Stimulated activated CD4-positive, alpha-beta T cell treated with anti-CD3 and anti-CD28 coated beads, Interleukin-4, amount 100 ng/mL, for 48 hours (primary cell): Measurements from ENCODE around the gene ALX4.

Experiments used
- DNase-seq, 2 donors: peaks; one replicate each; pipeline ENCODE4 v3.0.0-alpha.2; 2020; ENCODE audit warnings: low read depth in 2 of 2

Gene ALX4

GRCh38 chr11:44315947-44316658 is 6.2 kb upstream of the ALX4 start:
- DNase-seq: no peak

DNA sequence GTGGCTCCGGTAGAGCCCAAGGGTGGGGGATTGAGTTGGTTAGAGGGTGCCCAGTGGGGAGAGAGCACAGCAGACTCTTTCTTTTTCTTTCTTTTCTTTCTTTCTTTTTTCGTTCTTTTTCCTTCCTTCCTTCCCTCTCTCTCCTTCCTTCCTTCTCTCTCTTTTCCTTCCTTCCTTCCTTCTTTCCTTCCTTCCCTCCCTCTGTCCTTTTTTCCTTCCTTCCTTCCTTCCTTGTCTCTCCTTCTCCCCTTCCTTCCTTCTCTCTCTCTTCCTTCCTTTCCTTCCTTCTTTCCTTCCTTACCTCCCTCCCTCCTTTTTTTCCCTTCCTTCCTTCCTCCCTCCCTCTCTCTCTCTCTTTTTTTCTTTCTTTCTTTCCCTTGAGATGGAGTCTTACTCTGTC is 4.8 kb upstream of the ALX4 start:
- DNase-seq: no peak

GRCh38 chr11:44313761-44314489 is 4.0 kb upstream of the ALX4 start:
- no peak for DNase-seq

- DNase-seq: no peak
Observed at GRCh38 chr11:44312876-44313275, 2.9 kb upstream of the ALX4 start.

- no peak for DNase-seq
Observed at GRCh38 chr11:44311339-44312261, 1.7 kb upstream of the ALX4 start.

GRCh38 chr11:44310463-44311272 is 729 bp upstream of the ALX4 start:
- no peak for DNase-seq

- DNase-seq: no peak
Observed at GRCh38 chr11:44310206-44310462, 195 bp upstream of the ALX4 start.

- DNase-seq: no peak
Observed at GRCh38 chr11:44308923-44309477, 939 bp downstream of the ALX4 start.

GRCh38 chr11:44308256-44308922 is 1.6 kb downstream of the ALX4 start:
- no peak for DNase-seq

GRCh38 chr11:44307340-44308099 is 2.4 kb downstream of the ALX4 start:
- DNase-seq: no peak

GRCh38 chr11:44306918-44307244 is 3.1 kb downstream of the ALX4 start:
- no peak for DNase-seq

DNA sequence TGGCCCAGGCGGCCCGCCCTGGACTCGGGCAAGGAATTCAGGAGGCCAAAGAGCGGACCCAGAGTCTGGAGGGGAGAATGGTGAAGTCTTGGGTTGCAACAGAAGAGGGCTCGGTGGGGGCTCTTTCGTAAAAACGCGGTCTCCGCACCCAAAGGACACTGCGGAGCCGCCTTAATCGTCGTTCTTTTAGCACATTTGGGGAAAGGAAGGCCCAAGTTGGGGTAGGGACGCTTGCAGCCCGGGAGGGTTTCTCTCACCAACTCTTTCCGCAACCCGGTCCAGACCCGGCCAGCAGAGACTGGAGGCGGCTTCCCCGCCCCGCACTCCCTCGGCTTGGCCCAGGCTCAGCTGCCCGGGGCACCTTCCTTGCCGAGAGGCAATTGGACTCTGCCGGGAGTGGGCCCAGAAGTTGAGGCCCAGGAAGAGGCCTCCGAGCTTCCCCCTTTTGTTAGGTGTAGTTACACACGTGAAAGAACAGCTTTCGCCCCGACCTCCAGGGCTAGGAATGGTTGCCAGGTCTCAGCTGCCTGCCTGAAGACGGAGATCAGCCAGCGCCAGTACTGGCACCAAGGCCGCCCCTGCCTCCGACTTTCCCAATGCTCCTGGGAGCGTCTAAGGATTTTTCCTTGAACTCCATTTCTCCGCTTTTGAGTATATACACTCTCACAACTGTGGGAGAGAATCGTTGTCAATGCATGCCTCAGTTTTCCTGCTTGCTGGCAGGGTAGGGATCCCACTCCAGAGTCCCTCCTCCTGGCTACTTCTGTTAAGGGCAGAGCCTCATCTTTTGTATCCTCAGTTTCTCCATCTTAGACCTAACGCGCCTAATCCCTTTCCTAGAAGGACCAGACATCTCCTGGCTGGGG is 3.7 kb downstream of the ALX4 start:
- DNase-seq: no peak

GRCh38 chr11:44305470-44306051 is 4.4 kb downstream of the ALX4 start:
- no peak for DNase-seq

DNA sequence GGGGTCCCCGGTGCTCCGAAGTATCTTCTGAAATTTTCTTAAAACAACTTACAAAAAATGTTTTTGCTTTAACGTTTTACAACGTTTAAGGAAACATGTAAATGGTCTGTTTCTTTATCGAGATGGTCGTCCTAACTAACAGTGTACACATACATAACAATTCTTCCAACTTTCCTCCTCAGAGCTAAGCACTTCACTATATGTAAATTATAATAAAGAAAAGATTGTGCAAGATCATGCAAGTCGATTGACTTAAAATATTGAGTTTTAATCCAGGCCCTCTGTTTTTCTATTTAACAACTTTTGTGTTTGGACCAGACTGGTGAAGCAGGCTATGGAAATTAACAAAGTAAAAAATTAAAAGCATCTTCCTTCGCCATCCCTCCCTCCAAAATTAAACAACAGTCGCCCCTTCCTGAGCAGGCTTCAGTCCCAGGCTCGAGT is 4.9 kb downstream of the ALX4 start:
- no peak for DNase-seq

- no peak for DNase-seq
Observed at GRCh38 chr11:44304091-44305025, 5.6 kb downstream of the ALX4 start.

DNA sequence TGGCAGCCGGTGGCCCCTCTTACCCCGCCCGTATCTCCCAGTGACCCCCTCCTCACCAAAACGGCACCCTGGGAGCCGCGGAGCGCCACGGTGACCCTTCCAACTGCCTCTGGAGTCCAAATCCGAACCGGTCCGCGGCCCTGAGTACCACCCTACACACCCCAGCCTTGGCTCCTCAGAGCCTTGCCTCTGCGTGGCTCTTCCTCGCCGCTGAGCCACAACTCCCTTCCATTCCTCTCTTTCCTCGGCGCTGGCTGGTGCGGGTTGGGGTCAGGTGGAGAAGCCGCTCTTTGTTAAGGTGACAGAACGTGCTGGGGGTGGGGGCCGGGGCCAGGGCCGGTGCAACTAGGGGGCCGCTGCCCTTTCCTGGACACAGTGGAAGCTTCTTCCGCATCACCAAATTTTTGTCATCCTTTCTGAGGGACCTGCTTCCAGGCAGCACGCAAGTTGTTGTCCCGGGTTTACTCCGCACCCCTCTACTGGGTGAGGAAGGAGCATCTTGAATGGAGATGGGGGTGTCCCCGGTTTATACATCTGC is 6.5 kb downstream of the ALX4 start:
- DNase-seq: no peak

DNA sequence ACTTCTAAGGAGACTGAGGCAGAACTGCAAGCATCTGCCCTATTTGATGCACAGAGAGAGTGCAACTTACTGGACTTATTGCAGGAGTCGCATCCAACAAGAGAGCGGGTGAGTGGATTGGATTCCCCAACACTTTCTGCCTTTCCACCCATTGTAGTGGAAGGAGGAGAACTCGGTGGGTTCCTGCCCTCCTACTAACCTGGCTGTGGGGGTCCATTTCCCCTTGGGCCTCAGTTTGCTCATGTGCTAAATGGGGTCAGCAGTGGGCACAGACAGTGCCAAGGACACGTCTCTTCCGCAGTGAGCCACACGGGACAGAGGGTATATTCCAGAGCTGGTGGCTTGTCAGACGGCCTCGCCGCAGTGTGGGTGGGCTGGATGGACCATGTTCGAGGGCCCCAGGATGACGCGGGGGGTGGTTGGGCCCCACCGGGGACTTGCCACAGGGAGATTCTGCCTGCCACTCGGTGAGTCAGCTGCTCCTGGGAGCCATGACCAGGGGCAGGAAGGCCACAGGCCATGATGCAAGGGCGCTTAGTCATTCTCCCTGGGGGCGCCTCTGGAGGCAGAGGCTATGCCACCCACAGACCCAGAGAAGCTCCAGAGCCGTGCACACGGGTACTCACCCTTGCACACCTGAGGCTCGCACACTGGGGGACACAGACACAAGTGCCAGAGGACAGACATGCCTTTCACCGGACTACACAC is 8.2 kb downstream of the ALX4 start:
- DNase-seq: no peak
